CD4-positive, alpha-beta T cell treated with Interleukin-15 for 4 hours (primary cell): ENCODE measurements around the gene PLAAT4.
"Not testable (repeated sequence)": the region's sequence is repeated elsewhere in the genome, so short reads cannot be mapped to it uniquely, and the experiment has no call there.

Source experiments
- DNase-seq: peaks from one replicate; pipeline ENCODE4 v3.0.0-alpha.2; 2020; ENCODE audit warnings: low spot score

The PLAAT4 gene

DNA sequence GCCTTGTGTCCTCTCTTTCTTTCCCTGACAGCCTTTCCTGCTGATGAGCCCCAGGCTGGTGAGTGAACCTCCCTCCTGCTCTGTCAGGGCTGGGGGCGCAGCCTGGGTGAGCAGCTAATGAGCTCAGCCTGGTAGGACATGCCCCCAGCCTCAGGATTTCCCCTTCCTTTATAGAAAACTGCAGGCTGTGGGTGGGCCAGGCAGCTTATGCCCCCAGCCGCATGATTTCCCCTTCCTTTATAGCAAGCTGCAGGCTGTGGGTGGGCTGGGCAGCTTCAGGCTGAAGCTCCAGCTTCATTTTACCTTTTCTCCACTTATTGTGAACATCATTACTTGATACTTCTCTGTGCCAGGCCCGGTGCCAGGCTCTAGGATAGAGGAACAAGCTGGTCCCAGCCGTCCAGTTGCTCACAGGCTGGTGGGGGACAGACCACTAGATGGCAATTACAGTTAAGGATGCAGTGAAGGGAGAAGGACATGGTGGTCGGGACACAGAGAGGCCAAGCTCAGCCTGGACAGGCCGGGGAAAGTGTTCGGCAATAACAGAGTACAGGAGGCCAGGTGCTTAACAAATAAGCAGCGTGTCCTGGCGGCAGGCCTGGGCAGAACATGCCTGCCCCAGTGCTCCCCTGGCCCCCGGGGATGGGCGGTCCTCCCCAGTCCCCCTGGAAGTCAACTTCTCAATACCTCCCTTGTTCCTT is 25.4 kb upstream of the PLAAT4 start:
- no peak for DNase-seq

DNA sequence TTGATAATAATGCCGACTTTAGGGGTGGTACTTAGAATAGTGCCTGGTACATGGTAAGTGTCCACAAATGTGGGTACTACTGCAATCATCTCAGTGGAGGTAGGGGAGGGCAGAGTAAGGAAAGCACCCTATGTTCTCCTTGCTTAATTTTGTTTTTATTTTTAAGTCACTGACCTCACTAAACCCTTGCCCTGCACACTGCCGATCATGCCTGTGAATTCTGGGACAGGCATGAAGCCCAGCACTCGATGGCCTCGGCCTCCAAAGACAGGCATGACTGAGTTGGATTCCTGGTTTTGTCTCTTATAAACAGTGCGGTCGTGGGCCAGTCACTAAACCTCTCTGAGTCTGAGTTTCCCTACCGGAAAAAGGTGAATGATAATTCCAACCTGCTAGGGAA is 23.8 kb upstream of the PLAAT4 start:
- no peak for DNase-seq

DNA sequence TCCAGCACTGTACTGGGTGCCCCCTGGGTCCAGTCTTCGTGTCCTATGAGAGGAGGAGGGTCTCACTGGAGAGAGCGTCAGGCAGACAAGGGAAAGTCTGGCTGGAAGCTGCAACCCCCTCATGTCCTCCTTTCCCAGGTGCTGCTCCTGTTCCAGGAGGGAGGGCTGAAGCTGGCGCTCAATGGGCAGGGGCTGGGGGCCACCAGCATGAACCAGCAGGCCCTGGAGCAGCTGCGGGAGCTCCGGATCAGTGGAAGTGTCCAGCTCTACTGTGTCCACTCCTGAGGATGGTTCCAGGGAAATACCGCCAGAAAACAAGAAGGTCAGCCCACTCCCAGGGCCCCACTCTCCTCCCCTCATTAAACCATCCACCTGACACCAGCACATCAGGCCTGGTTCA is 20.5 kb upstream of the PLAAT4 start:
- DNase-seq: no peak

DNA sequence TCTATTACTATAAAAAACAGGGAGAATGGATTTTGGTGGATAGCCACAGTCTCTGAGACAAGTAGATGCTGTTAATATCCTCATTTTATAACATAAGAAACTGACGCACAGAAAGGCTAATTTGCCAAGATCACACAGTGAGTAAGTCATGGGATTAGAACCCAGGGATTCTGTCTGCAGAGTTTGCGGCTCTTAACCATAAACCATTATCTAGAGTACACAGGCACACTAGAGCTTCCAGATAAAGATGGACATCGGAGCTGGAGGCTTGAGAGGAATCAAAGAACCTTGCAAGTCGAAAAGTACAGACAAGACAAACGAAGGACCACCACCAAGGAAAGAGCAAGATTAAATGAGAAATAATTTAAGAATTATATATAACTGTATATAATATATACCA is 19.5 kb upstream of the PLAAT4 start:
- DNase-seq: no peak

DNA sequence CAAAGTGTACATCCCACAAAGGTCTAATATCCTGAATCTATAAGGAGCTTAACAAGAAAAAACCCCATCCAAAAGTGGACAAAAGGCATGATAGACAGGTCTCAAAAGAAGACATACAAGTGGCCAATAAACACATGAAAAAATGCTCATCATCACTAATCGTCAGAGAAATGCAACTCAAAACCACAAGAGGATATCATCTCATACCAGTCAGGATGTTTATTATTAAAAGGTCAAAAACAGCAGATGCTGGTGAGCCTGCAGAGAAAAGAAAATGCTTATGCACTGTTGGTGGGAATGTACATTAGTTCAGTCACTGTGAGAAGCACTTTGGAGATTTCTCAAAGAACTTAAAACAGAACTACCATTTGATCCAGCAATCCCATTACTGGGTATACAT is 18.1 kb upstream of the PLAAT4 start:
- peak; percentile 24 for DNase-seq

DNA sequence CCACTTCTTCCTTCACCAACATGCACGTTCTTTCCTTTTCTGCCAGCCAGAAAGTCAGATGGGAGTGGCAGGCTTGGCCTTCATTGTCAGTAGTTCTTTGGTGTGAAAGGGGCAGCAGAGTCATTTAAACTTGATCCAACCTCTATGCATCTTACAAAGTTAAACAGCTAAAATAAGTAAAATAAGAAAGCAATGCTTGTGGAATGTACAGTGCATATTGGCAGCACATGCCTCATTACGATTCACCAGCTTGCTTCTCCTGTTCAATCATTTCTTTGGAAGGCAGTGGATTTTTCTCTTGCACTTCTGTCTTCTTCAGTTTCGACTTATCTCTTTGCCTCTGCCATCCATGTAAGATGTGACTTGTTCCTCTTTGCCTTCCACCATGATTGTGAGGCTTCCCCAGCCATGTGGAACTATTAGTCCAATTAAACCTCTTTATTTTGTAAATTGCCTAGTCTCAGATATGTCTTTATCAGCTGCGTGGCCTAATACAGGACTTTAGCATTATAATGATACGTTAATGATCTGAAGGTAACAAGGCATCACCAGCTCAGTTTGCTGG is 15.9 kb upstream of the PLAAT4 start:
- no peak for DNase-seq

DNA sequence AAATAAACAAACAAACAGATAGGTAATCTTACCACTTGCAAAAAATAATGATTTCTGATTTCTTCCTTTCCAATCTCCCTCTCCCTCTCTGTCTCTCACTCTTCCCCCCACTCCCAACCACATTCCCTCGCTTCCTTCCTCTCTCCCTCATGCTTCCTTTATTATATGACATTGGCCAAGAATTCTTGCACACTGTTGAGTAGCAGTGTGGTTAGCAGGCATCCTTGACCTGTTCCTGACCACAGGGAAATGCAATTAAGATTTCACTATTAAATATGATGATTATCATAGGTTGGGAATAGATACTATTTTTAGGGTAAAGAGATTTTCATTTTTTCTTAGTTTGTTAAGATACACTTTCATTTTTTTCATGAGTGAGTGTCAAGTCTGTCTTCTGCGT is 14.7 kb upstream of the PLAAT4 start:
- no peak for DNase-seq

DNA sequence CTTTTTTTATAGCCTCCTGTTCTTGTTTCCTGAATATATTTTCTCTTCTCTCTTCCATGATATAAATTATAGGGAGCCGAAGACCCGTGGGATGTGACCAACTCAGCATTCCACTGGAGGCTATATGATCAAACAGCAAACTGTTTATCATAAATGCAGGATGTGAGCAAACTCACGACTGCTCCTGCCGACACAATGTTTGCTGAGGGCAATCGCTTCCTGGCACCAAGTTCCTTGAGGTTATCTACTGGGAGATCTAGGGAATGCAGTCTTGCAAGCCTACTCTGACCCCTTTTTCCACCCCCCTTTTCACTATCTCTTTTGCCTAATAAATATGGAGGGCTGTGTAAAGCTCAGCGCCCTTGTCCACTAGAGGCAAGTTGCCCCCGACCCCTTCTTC is 13.5 kb upstream of the PLAAT4 start:
- DNase-seq: no peak

DNA sequence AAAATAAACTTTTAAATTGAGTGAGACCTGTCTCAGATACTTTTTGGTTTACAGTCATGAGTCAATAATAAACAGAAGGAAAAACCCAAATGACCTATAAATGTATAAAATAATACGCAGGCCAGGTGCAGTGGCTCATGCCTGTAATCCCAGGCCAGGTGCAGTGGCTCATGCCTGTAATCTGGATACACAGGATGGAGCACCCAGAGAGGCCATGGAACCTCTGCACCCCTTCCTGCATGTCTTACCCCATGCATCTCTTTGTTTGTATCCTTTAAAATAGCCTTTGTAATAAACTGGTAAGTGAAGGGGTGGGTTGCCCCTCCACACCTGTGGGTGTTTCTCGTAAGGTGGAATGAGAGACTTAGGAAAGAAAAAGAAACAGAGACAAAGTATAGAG is 8.9 kb upstream of the PLAAT4 start:
- no peak for DNase-seq

DNA sequence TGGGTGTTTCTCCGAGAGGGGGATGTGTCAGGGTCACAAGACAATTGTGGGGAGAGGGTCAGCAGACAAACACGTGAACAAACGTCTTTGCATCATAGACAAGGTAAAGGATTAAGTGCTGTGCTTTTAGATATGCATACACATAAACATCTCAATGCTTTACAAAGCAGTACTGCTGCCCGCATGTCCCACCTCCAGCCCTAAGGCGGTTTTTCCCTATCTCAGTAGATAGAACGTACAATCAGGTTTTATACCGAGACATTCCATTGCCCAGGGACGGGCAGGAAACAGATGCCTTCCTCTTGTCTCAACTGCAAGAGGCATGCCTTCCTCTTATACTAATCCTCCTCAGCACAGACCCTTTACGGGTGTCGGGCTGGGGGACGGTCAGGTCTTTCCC is 8.5 kb upstream of the PLAAT4 start:
- not testable (repeated sequence) for DNase-seq

DNA sequence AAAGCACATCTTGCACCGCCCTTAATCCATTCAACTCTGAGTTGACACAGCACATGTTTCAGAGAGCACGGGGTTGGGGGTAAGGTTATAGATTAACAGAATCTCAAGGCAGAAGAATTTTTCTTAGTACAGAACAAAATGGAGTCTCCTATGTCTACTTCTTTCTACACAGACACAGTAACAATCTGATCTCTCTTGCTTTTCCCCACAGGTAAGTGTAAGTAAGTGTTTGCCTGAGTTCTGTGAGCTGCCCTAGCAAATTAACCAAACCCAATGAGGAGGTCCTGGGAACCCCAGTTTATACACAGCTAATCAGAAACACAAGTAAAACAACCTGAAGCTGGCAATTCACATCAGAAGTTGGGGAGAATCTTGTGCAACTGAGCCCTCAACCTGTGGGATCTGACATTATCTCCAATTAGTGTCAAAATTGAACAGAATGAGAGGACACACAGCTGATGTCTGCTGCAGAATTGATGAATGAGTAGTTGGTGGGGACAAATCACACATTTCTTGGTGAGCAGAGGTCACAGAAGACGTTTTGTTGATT is 7.8 kb upstream of the PLAAT4 start:
- DNase-seq: not testable (repeated sequence)

DNA sequence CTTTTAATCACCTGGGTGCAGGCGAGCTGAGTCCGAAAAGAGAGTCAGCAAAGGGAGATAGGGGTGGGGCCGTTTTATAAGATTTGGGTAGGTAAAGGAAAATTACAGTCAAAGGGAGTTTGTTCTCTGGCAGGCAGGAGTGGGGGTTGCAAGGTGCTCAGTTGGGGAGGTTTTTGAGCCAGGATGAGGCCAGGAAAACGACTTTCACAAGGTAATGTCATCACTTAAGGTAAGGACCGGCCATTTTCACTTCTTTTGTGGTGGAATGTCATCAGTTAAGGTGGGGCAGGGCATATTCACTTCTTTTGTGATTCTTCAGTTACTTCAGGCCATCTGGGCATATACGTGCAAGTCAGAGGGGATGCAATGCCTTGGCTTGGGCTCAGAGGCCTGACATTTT is 7.2 kb upstream of the PLAAT4 start:
- DNase-seq: not testable (repeated sequence)

DNA sequence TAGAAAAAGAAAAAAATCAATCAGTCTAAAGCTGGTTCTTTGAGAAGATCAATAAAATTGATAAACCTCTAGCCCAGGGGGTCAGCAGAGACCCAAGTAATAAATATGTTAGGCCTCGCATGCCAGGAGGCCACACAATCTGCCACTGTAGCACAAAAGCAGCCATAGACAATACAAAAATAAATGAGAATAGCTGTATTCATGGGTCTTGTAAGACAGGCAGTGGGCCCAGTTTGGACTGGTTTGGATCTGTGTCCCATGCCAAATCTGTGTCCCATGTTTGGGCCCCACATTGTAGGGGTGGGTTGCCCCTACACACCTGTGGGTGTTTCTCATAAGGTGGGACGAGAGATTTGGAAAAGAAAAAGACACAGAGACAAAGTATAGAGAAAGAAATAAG is 6.6 kb upstream of the PLAAT4 start:
- DNase-seq: no peak

DNA sequence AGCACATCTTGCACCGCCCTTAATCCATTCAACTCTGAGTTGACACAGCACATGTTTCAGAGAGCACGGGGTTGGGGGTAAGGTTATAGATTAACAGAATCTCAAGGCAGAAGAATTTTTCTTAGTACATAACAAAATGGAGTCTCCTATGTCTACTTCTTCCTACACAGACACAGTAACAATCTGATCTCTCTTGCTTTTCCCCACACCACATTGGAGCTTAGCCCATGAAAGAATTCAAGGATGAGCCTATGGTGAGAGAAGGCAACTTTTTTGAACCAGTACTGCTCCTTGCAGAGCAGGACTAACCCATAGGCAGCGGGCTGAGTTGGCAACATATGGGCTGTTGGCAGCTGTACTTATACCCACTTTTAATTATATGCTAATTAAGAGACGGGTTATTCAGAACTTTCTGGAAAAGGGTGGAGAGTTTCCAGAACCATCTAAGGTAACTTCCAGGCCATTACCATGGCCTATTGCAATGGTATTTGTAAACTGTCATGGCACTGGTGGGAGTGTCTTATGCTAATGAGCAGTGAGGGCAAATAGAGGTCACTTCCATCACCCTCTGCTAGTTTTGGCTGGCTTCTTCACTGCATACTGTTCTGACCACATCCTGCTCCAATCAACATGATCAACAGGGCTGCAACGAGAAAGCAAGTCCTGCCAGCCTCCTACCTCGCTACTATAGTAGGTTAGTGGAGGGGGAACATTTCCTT is 5.4 kb upstream of the PLAAT4 start:
- DNase-seq: peak; percentile 73

DNA sequence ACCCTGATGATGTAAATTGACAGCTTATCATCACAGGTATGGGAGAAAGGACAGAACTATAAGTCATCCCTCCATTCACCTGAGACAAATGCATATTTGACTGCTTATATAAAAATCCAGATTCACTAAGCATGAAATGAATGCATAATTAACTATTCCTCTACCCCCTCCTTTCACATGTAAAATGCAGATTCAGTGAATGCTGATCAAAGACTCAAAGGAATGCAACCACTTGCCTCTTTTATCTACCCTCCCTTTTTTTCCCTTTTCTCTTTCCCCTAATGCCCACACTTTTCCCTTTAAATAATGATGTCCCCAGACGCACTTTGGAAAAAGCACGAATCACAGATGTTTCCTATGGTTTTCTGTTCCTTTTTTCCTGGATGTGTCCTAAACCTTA is 4.5 kb upstream of the PLAAT4 start:
- DNase-seq: no peak

DNA sequence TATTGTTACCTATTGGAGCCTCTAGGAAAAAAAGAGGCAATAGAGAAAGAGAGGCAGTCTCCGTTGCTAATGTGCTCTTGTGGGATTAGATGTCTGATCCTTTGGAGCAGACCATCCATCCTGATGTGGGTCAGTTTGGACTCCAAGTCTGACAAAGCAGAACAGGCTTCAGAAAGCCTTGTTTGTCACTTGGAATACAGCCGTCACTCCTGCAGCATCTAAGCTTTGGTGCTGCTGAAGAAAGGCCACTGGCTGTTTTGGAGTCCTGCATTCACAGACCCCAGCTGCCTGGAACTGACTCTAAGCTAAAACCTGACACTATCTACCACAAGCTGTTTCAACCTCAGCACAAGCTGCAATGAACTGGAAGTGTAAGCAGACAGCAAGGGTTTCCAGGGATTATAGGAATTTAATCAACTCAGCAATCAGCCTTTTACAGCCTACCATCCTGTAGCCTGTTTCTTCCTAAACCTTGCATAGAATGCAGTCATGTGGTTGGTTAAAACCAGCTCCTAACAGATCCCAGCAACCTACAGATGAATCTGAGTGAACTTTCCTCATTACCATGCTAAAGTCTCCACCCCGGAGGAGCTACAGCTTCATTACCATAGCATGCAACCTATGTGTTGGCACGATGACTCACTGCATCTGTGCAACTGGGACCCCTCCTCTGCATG is 3.7 kb upstream of the PLAAT4 start:
- no peak for DNase-seq

DNA sequence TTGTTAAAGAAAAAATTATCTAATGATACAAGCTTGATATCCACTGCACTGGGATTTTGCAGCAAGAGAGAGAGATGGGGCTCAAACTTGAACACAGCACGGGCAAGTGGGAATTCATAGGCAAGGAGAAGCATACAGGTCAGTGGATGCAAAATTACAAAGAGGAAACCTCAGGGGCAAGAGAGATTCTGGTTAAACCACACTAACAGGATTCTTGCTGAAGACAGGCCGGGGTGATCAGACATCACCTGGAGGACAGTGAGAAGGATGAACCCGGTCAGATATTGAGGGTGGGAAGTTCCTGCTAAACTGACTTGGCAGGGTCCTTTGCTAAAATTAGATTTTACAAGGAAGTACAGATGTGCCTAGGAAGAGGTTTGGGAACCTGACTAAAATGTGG is 2.5 kb upstream of the PLAAT4 start:
- no peak for DNase-seq

DNA sequence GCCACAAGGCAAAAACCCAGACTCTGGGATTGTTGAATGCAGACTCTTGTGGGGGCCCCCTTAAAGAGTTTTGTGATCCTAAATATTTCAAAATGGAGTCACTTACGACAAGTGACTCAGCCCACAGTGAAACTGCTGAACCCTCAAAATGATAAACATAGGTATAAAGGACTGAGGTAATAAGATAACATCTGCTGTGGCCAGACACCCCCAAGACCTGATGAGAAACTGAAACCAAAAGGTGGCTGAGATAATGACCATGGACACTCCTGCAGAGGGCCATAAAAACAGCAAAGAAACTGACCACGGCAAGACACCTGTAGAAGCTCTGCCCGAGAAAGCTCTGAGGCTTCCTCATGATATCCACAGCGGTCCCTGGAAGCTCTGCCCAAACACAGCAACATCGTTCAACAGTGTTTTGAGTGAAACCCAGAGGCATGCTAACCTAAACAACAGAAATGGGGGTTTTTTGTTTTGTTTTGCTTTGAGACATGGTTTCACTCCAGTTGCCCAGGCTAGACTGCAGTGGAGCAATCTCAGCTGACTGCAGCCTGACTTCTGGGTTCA is 1.6 kb upstream of the PLAAT4 start:
- peak; percentile 30 for DNase-seq

DNA sequence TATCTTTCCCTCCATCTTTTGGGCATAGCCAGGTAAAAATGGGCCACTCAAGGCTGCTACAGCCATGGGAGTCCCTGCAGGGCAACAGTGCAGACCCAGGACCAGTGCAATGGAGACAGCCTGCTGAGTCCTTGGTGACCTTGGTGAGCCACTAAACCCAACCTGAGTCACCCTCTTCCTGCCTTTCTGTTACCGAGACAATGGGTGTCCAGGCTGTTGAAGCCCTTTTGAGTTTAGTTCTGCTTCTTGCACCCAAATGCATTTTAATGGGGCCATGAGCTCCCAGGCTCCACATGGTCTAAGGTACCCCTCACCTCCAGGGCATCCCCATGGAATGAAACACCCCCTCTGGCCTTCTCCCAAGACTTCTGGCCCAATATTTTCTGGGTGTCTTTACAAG is 874 bp upstream of the PLAAT4 start:
- DNase-seq: peak; percentile 58

DNA sequence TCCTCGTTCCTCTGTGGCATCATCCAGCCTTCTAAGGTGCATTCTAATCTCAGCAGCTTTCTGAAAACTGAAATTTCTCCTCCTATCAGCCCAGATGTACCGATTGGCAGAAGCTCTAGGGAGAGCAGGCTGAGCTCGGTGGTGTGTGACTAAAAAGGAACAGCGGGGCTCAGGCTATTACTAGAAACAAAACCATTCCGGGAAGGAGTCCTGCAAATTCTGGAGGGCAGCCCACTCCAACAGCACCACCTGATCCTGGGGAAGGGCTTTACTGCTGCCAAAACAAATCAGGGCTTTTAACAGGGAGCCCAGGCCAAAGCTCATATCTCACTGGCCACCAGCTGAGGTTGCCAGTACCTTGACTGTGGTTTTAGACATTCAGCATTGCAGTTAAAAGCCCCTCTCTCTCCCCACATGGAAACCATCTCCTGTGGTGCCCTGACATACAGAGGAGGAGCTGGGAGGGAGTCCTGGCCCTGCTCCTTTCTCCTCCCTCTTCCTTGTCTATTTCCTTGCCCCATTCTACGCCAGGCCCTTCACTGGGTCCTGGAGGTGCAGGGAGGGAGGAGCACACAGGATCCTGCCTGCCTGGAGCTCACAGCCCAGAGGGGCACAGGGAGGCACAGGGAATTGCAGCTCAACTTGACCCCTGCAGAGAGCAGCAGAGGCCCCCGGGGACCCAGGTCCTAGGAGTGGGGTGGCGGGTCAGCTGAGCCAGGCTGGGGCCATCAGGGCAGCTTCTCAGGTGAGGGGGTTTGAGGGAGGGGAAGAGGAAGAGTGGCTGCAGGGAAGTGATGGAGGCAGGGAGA is 889 bp downstream of the PLAAT4 start:
- DNase-seq: no peak

DNA sequence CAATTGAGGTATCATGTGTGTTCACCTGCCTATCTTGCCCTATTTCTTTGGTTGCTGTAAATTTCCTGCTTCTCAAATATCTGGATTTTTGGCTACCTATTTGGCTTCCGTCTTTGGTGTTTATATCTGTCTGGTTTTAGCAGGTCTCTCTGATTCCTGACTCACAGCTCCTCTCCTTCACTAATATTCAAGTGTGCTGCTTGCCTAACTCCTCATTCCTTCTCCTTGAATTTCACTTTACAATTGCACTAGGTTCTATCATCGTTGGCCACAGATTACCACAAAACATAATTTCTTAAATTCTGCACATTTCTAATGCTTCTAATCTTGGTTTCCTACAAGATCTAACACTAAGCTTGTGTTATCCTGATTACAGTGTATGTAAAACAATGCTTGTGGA is 5.9 kb downstream of the PLAAT4 start:
- not testable (repeated sequence) for DNase-seq

DNA sequence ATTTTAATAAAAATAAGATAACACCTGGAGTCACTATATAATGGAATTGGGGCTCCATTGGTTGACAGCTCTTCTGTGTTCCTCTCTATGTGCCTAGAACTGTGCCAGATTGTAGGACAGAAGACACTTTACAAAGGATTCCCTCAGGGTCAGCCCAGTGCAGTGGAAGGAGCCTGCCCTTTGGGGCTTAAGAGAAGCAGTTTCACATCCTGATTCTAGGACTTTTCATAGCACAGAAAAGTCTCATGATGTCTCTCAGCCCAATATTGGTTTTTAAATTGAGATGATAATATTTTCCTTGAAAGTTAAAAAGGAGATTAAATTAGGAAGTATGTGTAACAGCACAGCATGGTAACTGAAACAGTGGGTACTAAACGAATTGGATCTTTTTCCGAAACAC is 7.1 kb downstream of the PLAAT4 start:
- DNase-seq: no peak
